SU-DHL-6 (cell line): ENCODE data around the gene CNFN.

Experiments
- H2AFZ ChIP-seq: fragments of 200-600 bp; sonication (generic); 2 replicates; pipeline ENCODE4 v1.6.1; 2014; ENCODE audit warnings: low read depth, mild to moderate bottlenecking, moderate library complexity, mixed read lengths, antibody characterized with exemption, low read length; ENCODE audit not compliant: severe bottlenecking
- H3F3A ChIP-seq: fragments of 200-600 bp; shearing (Covaris generic); 2 replicates; pipeline ENCODE4 v1.6.0; 2016; ENCODE audit warnings: antibody characterized with exemption, mild to moderate bottlenecking; ENCODE audit not compliant: insufficient read depth
- H3K27ac ChIP-seq: fragments of 200-600 bp; sonication (generic); 2 replicates; pipeline ENCODE4 v1.5.1; 2016; ENCODE audit warnings: low read depth, mild to moderate bottlenecking, low read length, moderate library complexity, mixed read lengths
- H3K27me3 ChIP-seq: fragments of 200-600 bp; sonication (generic), shearing (Covaris generic); 2 replicates; pipeline ENCODE4 v1.6.0; 2014; ENCODE audit warnings: mild to moderate bottlenecking, low read length
- H3K36me3 ChIP-seq: fragments of 200-600 bp; sonication (generic); 2 replicates; pipeline ENCODE4 v1.6.1; 2014; ENCODE audit warnings: mild to moderate bottlenecking, low read length, mixed read lengths
- H3K4me2 ChIP-seq: fragments of 300-600, 200-600 bp; shearing (Covaris generic), sonication (generic); 2 replicates; pipeline ENCODE4 v1.6.0; 2014; ENCODE audit warnings: low read length, low read depth, mild to moderate bottlenecking; ENCODE audit not compliant: poor library complexity, severe bottlenecking
- H3K4me3 ChIP-seq: fragments of 200-600 bp; sonication (generic); 2 replicates; pipeline ENCODE4 v1.5.1; 2014; ENCODE audit warnings: antibody characterized with exemption, low read length, mild to moderate bottlenecking, mixed read lengths; ENCODE audit not compliant: insufficient read depth, poor library complexity, severe bottlenecking
- H3K79me2 ChIP-seq: fragments of 200-600 bp; sonication (generic); 2 replicates; pipeline ENCODE4 v1.6.1; 2014; ENCODE audit warnings: mild to moderate bottlenecking, low read length, moderate library complexity; ENCODE audit not compliant: insufficient read depth
- H3K9ac ChIP-seq: fragments of 200-600 bp; sonication (generic); 2 replicates; pipeline ENCODE4 v1.7.0; 2014; ENCODE audit warnings: mild to moderate bottlenecking, low read length
- H3K9me2 ChIP-seq: fragments of 200-600 bp; sonication (generic); replicated peaks from 2 replicates; pipeline ENCODE4 v1.6.1; 2014; ENCODE audit warnings: low read length; ENCODE audit not compliant: insufficient read depth
- H3K9me3 ChIP-seq: fragments of 200-600 bp; sonication (generic); 2 replicates; pipeline ENCODE4 v1.6.1; 2014; ENCODE audit warnings: low read length, mixed read lengths; ENCODE audit not compliant: insufficient read depth
- H4K20me1 ChIP-seq: fragments of 200-600 bp; sonication (generic); 2 replicates; pipeline ENCODE4 v1.6.1; 2014; ENCODE audit warnings: low read depth, mild to moderate bottlenecking, antibody characterized with exemption, low read length, moderate library complexity, mixed read lengths
- CTCF ChIP-seq: fragments of 200-600 bp; sonication (generic); IDR thresholded peaks from one replicate; pipeline ENCODE4 v1.5.1; 2017; ENCODE audit warnings: antibody characterized with exemption, mild to moderate bottlenecking, low read length, moderate library complexity; ENCODE audit not compliant: insufficient read depth, poor library complexity, severe bottlenecking
- EZH2phosphoT487 ChIP-seq: fragments of 200-600 bp; sonication (generic), shearing (Covaris generic); conservative IDR thresholded peaks from 2 replicates; pipeline ENCODE4 v1.6.1; 2018; ENCODE audit warnings: mild to moderate bottlenecking, antibody characterized with exemption, low read length, moderate library complexity, mixed read lengths

Gene CNFN

GRCh38 chr19:42401365-42402303, 11.5 kb upstream of the CNFN start:
- Histone ChIP-seq H3K27me3 (no peaks in the 10 kb centered on the region), H3F3A (peaks cover 4% of the 10 kb centered on the region; the same call in 1 of the 2 replicates), H3K36me3 (no peaks in the 10 kb centered on the region), H3K9me2 (no peaks in the 10 kb centered on the region), H4K20me1 (no peaks in the 10 kb centered on the region), H3K9me3 (no peaks in the 10 kb centered on the region), H3K4me2 (peak overlapping the region; percentile 46), H3K27ac (no peak overlapping the region), H3K79me2 (0 out of 2 replicates have a peak, but pooled peaks cover 7% of the 10 kb centered on the region), H2AFZ (no peak overlapping the region), H3K9ac (peak overlapping the region; percentile 20; the same call in 1 of the 2 replicates), H3K4me3 (peak overlapping the region; percentile 34)
- TF ChIP-seq EZH2phosphoT487 (no peak), CTCF (peak; percentile 88)

GRCh38 chr19:42400404-42400803, 10.3 kb upstream of the CNFN start:
- peaks cover 11% of the 10 kb centered on the region for H3F3A ChIP-seq
- H4K20me1 ChIP-seq: no peaks in the 10 kb centered on the region
- H2AFZ ChIP-seq: no peak overlapping the region
- no peak for TF ChIP-seq EZH2phosphoT487
- no peak for TF ChIP-seq CTCF
- no peak overlapping the region for H3K4me3 ChIP-seq
- no peak overlapping the region for H3K4me2 ChIP-seq
- H3K9me3 ChIP-seq: no peaks in the 10 kb centered on the region
- no peak overlapping the region for H3K27ac ChIP-seq
- no peaks in the 10 kb centered on the region for H3K9me2 ChIP-seq
- 0 out of 2 replicates have a peak, but pooled peaks cover 7% of the 10 kb centered on the region for H3K79me2 ChIP-seq
- H3K36me3 ChIP-seq: no peaks in the 10 kb centered on the region
- H3K27me3 ChIP-seq: no peaks in the 10 kb centered on the region
- H3K9ac ChIP-seq: no peak overlapping the region

GRCh38 chr19:42397263-42398166, 7.4 kb upstream of the CNFN start:
- peak overlapping the region; percentile 83 for H3K4me3 ChIP-seq
- H3F3A ChIP-seq: peaks cover 11% of the 10 kb centered on the region
- no peak for TF ChIP-seq CTCF
- TF ChIP-seq EZH2phosphoT487: no peak
- H3K36me3 ChIP-seq: no peaks in the 10 kb centered on the region
- no peaks in the 10 kb centered on the region for H4K20me1 ChIP-seq
- H3K27ac ChIP-seq: no peak overlapping the region
- peak overlapping the region; percentile 73 for H3K9ac ChIP-seq
- peak overlapping the region; percentile 77 for H2AFZ ChIP-seq
- H3K4me2 ChIP-seq: peak overlapping the region; percentile 85
- no peaks in the 10 kb centered on the region for H3K27me3 ChIP-seq
- H3K9me3 ChIP-seq: no peaks in the 10 kb centered on the region
- H3K9me2 ChIP-seq: no peaks in the 10 kb centered on the region
- 0 out of 2 replicates have a peak, but pooled peaks cover 7% of the 10 kb centered on the region for H3K79me2 ChIP-seq
